Measurements from ENCODE around the gene JPH4. TPM values are rescaled to one million over a fixed set of nuclear protein-coding genes. Genes with fewer than 3 reads are reported as not detected.
"Not testable (repeated sequence)": the region's sequence is repeated elsewhere in the genome, so short reads cannot be mapped to it uniquely, and the experiment has no call there.

The JPH4 gene
- total RNA-seq, 1 donor from 2014 or later, result not detected

DNA sequence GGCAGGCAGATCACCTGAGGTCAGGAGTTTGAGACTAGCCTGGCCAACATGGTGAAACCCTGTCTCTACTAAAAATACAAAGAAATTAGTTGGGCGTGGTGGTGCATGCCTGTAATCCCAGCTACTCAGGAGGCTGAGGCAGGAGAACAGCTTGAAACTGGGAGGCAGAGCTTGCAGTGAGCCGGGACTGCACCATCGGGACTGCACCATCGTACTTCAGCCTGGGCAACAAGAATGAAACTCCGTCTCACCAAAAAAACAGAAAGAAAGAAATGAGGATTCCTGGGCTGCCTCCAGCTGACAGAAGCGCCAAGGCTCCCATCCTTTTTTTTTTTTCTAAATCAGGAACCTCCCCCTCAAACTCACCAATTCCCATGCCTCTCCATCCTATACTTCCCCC lies 41.7 kb downstream of the JPH4 start:
- H3K27me3 Mint-ChIP-seq; intact Hi-C loops (cut with micrococcal nuclease); H3K4me1 Mint-ChIP-seq; DNase-seq; H3K4me3 Mint-ChIP-seq; H3K36me3 Mint-ChIP-seq (ENCODE audit: low read depth); H3K9me3 Mint-ChIP-seq; H3K27ac Mint-ChIP-seq: not testable (repeated sequence)

DNA sequence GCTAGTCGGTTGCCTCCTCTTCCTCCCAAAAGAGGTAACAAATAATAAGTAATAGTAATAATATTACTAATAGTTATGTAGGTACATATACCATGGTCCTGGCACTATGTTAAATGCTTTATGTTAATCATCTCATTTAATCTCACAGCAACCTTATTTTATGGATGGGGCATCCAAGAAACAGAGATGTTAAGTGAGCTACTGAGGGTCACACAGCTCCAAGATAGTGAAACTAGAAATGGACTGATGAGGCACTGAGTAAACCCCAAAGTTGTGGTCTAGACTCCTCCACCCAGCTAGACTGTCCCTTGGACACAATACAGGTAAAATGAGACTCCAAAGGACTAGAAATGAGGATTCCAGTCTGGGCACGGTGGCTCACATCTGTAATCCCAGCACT lies 42.1 kb downstream of the JPH4 start:
- Mint-ChIP-seq H3K9me3 (no peaks in the 10 kb centered on the region), H3K4me3 (no peak overlapping the region), H3K27me3 (no peaks in the 10 kb centered on the region), H3K36me3 (ENCODE audit: low read depth) (no peaks in the 10 kb centered on the region), H3K27ac (no peak overlapping the region), H3K4me1 (peaks cover 4% of the 10 kb centered on the region)
- intact Hi-C loops (cut with micrococcal nuclease), result no loop called here
- DNase-seq, result no peak

GRCh38 chr14:23535943-23536342 lies 42.6 kb downstream of the JPH4 start:
- H3K36me3 Mint-ChIP-seq (ENCODE audit: low read depth), result no peaks in the 10 kb centered on the region
- no peaks in the 10 kb centered on the region for H3K9me3 Mint-ChIP-seq
- intact Hi-C loops (cut with micrococcal nuclease), result no loop called here
- DNase-seq, result no peak
- H3K27me3 Mint-ChIP-seq, result no peaks in the 10 kb centered on the region
- no peak overlapping the region for H3K4me3 Mint-ChIP-seq
- no peak overlapping the region for H3K27ac Mint-ChIP-seq
- H3K4me1 Mint-ChIP-seq, result peaks cover 7% of the 10 kb centered on the region

- no peaks in the 10 kb centered on the region for H3K36me3 Mint-ChIP-seq (ENCODE audit: low read depth)
- H3K27ac Mint-ChIP-seq, result no peak overlapping the region
- peaks cover 9% of the 10 kb centered on the region for H3K4me1 Mint-ChIP-seq
- DNase-seq, result no peak
- no peak overlapping the region for H3K4me3 Mint-ChIP-seq
- no peaks in the 10 kb centered on the region for H3K9me3 Mint-ChIP-seq
- intact Hi-C loops (cut with micrococcal nuclease), result no loop called here
- no peaks in the 10 kb centered on the region for H3K27me3 Mint-ChIP-seq
Observed at GRCh38 chr14:23533652-23534435, 44.7 kb downstream of the JPH4 start.

DNA sequence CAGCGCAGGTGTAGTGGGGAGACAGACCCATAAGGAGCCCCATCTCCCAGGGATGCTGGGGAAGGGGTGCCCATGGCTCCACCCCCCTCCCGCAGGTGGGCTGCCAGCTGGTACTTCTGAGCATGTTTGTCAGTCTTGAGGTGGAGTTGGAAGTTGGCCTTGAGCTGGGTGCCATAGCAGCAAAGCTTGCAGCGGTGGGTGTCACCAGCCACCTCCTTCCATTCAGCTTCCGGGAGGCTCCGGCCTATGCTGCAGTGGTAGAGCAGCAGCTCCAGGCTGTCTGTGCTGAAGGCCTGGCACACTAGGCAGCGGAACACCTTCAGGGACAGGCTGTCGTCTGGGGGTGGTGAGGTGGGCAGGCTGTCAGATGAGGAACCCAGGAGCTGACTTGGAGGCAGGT lies 45.9 kb downstream of the JPH4 start:
- Mint-ChIP-seq H3K27ac (no peak overlapping the region), H3K36me3 (ENCODE audit: low read depth) (no peaks in the 10 kb centered on the region), H3K27me3 (no peaks in the 10 kb centered on the region), H3K4me1 (peaks cover 9% of the 10 kb centered on the region), H3K4me3 (no peak overlapping the region), H3K9me3 (no peaks in the 10 kb centered on the region)
- intact Hi-C loops (cut with micrococcal nuclease), result no loop called here
- no peak for DNase-seq

GRCh38 chr14:23531391-23531790 lies 47.2 kb downstream of the JPH4 start:
- Mint-ChIP-seq H3K4me1 (peaks cover 9% of the 10 kb centered on the region), H3K36me3 (ENCODE audit: low read depth) (no peaks in the 10 kb centered on the region), H3K27me3 (no peaks in the 10 kb centered on the region), H3K27ac (no peak overlapping the region), H3K9me3 (no peaks in the 10 kb centered on the region), H3K4me3 (no peak overlapping the region)
- no peak for DNase-seq
- intact Hi-C loops (cut with micrococcal nuclease), result no loop called here

DNA sequence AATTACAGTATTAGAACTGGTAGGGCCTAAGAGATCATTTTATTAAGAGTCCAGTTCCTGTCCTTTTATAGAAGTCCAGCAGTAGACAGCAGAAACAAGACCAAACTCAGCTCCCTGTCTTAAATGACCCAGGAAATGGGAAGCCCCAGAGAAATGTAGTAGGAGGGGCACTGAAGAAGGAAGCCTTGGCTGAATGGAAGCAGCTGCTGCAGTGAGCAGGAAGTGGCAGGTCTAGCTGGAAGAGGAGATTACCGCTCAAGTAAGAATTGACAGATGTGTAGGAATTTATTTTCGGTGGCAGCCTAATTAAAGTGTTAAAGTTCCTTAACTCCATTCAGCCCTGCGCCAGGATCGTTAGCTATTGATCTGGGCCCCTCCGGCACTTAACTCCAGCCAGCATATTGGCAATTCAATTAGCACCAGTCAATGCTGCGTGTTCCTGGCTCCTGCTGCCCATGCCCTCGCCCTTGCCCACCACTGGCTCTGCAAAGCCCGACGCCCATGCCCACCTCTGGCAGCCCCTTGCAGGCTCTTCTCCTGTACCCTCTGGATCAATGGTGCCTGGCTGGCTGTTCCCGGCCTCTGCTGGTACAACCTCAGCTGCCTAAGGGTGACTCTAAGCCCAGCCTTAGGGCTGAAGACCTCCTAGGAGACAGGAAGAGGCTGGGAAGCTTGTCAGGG lies 48.1 kb downstream of the JPH4 start:
- Mint-ChIP-seq H3K27me3 (no peaks in the 10 kb centered on the region), H3K9me3 (no peaks in the 10 kb centered on the region), H3K4me1 (peaks cover 9% of the 10 kb centered on the region), H3K4me3 (no peak overlapping the region), H3K36me3 (ENCODE audit: low read depth) (no peaks in the 10 kb centered on the region), H3K27ac (no peak overlapping the region)
- no peak for DNase-seq
- intact Hi-C loops (cut with micrococcal nuclease), result no loop called here

DNA sequence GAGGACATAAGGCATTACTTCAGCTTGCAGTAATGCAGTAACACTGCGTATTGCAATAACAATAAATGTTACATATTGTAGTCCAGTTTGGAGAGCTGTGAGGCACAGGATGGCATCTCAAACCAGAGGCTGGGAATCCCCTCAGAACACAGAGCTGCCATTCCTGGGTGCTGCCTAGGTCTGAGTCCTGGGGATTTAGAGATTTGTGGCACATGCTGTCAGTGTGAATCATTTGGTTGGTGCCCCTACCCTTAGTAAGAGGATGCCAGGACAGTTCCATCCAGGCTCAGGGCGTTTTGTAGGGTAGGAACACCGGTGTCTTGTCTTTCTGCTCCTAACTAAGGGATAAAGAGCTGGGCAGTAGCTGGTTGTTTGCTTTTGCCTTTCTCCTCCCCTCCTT lies 49.6 kb downstream of the JPH4 start:
- H3K36me3 Mint-ChIP-seq (ENCODE audit: low read depth), result no peaks in the 10 kb centered on the region
- no peak overlapping the region for H3K27ac Mint-ChIP-seq
- no peak for DNase-seq
- peaks cover 9% of the 10 kb centered on the region for H3K4me1 Mint-ChIP-seq
- no peaks in the 10 kb centered on the region for H3K27me3 Mint-ChIP-seq
- H3K4me3 Mint-ChIP-seq, result no peak overlapping the region
- intact Hi-C loops (cut with micrococcal nuclease), result no loop called here
- H3K9me3 Mint-ChIP-seq, result no peaks in the 10 kb centered on the region

DNA sequence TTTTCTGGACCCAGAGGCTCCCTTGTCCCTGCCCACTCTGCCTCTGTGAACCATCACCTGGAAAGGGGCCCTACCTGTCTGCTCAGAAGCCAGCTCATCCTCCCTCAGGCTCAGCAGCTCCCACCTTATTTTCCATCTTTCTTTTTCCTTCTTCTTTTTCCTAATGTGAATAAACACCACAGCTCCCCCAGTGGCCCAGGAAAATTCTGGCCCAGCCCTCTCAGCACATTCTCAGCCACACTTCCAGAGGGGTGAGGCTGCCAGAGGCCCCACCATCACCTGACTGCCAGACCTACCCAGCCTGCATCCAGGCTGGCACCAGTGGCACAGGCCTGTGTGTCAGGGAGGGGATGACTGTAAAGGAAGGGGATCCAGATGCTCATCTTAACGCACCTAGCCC lies 50.0 kb downstream of the JPH4 start:
- Mint-ChIP-seq H3K27me3 (no peaks in the 10 kb centered on the region), H3K4me3 (no peak overlapping the region), H3K36me3 (ENCODE audit: low read depth) (no peaks in the 10 kb centered on the region), H3K4me1 (peaks cover 9% of the 10 kb centered on the region), H3K9me3 (no peaks in the 10 kb centered on the region), H3K27ac (no peak overlapping the region)
- intact Hi-C loops (cut with micrococcal nuclease), result no loop called here
- no peak for DNase-seq

- peaks cover 2% of the 10 kb centered on the region for H3K4me1 Mint-ChIP-seq
- no peak overlapping the region for H3K4me3 Mint-ChIP-seq
Observed at GRCh38 chr14:23525611-23526010, 53.0 kb downstream of the JPH4 start.

GRCh38 chr14:23524954-23525353 lies 53.6 kb downstream of the JPH4 start:
- Mint-ChIP-seq H3K27ac (no peak overlapping the region), H3K4me3 (no peak overlapping the region), H3K4me1 (no peaks in the 10 kb centered on the region), H3K9me3 (no peaks in the 10 kb centered on the region), H3K36me3 (ENCODE audit: low read depth) (no peaks in the 10 kb centered on the region), H3K27me3 (no peaks in the 10 kb centered on the region)
- DNase-seq, result no peak
- intact Hi-C loops (cut with micrococcal nuclease), result no loop called here

More at GRCh38 chr14:23525611-23526010, 53.0 kb downstream of the JPH4 start:
- DNase-seq, result no peak
- Mint-ChIP-seq H3K27ac (no peak overlapping the region), H3K9me3 (no peaks in the 10 kb centered on the region), H3K27me3 (no peaks in the 10 kb centered on the region), H3K36me3 (ENCODE audit: low read depth) (no peaks in the 10 kb centered on the region)
- intact Hi-C loops (cut with micrococcal nuclease), result no loop called here

GRCh38 chr14:23523229-23524016 lies 55.2 kb downstream of the JPH4 start:
- no peak overlapping the region for H3K27ac Mint-ChIP-seq
- no peaks in the 10 kb centered on the region for H3K9me3 Mint-ChIP-seq
- H3K27me3 Mint-ChIP-seq, result no peaks in the 10 kb centered on the region
- H3K4me3 Mint-ChIP-seq, result no peak overlapping the region
- intact Hi-C loops (cut with micrococcal nuclease), result no loop called here
- DNase-seq, result no peak
- H3K36me3 Mint-ChIP-seq (ENCODE audit: low read depth), result no peaks in the 10 kb centered on the region
- H3K4me1 Mint-ChIP-seq, result no peaks in the 10 kb centered on the region

DNA sequence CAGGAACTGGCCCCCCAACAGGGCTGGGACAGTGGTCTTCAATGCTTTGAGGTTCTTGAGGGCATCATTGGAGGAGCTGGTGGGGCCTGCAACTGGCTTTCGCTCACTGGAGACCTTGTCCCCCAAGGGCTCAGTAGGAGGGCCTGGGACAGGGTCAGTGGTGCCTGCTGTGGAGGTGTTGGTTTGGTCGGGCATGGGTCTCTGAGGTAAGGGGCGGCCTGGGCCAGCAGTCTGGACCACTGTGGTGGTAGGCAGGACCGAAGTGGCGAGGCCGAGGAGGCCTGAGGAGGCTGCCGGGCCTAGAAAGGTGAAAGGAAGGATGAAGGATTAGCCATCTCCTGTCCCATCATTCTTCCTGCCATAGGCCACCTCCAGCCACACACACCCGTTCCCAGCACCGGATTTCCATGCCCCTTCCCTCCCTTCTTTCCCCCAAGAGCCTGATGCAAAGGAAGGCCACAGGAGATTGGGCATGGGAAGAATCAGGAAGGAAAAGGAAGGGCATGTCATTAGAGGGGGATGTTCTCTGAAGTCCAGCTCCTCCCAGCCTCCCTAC lies 55.9 kb downstream of the JPH4 start:
- H3K4me3 Mint-ChIP-seq, result no peak overlapping the region
- H3K27me3 Mint-ChIP-seq, result no peaks in the 10 kb centered on the region
- intact Hi-C loops (cut with micrococcal nuclease), result no loop called here
- no peak overlapping the region for H3K27ac Mint-ChIP-seq
- no peak for DNase-seq
- no peaks in the 10 kb centered on the region for H3K36me3 Mint-ChIP-seq (ENCODE audit: low read depth)
- H3K9me3 Mint-ChIP-seq, result no peaks in the 10 kb centered on the region
- no peaks in the 10 kb centered on the region for H3K4me1 Mint-ChIP-seq
